GM18868 (cell line): Measurements from ENCODE around the gene JMY.

Experiments used
- ATAC-seq: cut with Tn5 transposase; IDR thresholded peaks from one replicate; pipeline ENCODE4 v1.9.1; 2021; ENCODE audit warnings: mild to moderate bottlenecking, moderate library complexity; ENCODE audit not compliant: unreplicated experiment

The JMY gene

GRCh38 chr5:79285833-79286232, 49.9 kb downstream of the JMY start:
- ATAC-seq = no peak

DNA sequence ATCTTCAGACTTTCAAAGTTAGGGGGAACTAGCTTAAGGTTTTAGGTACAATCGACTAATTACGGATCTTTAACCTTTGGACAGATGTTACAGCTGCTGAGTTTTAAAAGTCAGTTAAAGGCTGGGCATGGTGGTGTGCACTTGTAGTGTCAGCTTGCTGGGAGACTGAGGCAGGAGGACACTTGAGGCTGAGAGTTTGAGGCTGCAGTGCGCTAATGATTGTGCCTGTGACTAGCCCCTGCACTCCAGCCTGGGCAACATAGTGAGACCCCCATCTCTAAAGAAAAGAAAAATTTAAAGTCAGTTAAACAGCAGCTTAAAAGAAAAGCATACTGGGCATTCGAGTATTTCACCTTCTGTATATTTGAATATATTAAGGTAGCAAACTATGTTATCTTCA, 51.4 kb downstream of the JMY start:
- no peak for ATAC-seq

GRCh38 chr5:79287907-79288306, 52.0 kb downstream of the JMY start:
- ATAC-seq = no peak

DNA sequence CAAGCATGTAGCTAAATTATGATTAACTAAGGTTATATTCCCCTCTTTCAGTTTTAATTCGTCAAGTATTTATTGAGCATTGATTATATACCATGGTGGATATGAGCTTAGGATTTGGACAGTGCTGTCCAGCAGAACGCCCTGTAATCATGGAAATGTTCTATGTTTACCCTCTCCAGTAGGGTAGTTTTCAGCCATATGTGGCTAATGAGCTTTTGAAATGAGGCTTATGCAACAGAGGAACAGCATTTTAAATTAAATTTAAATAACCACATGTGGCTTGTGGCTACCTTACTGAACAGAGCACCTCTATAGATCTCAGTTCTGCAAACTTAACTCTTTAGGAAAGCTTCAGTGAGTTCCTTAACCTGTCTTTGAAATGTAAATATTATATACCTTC, 59.1 kb downstream of the JMY start:
- ATAC-seq = no peak

GRCh38 chr5:79297661-79298060, 61.7 kb downstream of the JMY start:
- ATAC-seq = no peak

DNA sequence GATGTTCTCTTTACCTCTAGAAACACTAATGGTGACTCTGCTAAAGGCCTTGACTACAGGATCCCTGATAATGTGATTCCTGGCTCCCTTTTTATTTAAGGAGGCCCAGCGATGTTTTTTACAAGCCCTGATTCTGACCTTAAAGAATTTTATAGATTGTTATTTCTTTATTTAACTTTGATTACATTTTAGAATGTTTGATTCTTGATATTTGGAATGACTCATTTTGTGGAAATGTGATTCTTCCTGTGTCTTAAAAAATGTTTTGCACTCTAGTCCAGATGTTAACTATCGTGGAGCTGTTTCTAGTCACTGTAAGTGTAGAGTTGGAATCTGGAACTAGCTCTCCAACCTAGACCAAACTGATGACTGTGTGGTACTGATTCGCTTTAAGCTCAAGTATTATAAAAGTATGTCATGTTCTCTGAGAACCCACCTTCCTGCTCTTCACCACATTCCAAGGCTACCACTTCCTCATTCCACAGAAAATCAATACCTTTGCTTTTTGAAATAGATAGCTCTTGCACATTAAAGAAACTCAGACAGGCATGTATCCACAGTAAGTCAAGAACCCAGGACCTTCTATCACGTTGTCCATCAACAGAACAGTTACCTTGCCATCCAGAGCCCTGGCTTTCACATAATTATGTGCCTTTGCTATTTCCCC, 65.2 kb downstream of the JMY start:
- ATAC-seq = no peak

- no peak for ATAC-seq
Measured at GRCh38 chr5:79302454-79302853, 66.5 kb downstream of the JMY start.

DNA sequence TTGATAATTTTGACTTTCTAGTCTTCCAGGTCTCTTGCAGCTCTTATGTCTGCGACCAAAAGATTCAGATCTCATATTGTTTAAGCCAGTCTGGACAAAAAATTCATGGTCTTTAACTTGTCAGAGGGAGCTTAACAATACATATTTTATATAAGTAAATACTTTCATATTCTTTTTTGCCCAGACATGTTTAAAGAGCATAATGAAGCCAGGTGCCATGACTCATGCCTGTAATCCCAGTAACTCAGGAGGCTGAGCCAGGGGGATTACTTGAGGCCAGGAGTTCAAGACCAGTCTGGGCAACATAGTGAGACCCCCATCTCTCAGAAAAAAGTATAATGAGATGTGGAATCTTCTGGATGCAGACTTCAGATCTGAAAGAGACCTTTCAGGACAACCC, 69.8 kb downstream of the JMY start:
- ATAC-seq = no peak

- ATAC-seq = no peak
Measured at GRCh38 chr5:79318935-79319614, 83.1 kb downstream of the JMY start.

- ATAC-seq = no peak
Measured at GRCh38 chr5:79329453-79329852, 93.5 kb downstream of the JMY start.

DNA sequence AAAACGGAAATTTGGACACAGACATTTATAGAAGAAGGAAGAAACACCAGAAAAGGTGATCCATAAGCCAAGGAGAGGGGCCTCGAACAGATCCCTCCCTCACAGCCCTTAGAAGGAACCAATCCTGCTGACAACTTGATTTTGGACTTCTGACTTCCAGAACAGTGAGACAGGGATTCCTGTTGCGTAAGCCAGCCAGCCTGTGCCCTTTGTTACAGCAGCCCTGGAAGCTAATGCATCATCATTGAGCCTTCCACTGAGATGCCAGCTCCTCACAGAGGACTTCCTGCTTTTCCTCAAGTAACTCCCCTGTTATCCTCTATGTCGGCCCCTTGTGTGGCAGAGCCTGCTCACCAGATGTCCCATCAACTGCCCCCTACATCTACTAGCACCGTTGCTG, 94.1 kb downstream of the JMY start:
- ATAC-seq = no peak

DNA sequence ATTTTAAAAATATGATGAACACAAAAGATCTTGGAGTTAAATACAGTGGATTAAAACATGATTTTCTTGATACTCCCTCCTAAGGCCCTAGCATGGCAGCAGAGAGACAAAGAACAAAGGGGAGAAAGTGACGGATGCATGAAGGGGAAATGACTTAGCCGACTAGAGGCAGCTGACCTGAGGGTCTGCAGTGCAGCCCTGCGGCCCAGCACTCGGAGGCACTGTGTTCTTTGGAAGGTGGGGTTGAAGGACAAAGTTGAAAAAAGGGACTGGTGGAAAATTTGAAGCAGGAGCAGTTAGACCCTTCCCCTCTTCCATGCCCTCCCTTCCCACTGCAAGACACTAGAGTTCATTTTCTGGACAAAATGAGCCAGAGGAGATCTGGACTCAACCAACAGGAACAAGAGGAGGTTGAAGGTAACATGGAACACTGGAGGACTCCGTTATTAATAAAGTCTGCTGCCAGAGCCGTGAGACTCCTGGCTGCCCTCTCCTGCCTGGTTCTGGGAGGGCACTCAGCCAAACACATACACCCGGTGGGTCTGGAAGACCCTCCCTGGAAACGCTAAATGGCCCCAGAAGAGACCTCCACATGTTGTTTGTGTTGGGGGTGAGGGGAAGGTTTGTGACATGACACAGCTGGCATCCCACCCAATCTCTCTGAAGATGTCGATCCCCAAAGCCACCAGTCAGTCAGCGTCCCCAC, 98.1 kb downstream of the JMY start:
- no peak for ATAC-seq

DNA sequence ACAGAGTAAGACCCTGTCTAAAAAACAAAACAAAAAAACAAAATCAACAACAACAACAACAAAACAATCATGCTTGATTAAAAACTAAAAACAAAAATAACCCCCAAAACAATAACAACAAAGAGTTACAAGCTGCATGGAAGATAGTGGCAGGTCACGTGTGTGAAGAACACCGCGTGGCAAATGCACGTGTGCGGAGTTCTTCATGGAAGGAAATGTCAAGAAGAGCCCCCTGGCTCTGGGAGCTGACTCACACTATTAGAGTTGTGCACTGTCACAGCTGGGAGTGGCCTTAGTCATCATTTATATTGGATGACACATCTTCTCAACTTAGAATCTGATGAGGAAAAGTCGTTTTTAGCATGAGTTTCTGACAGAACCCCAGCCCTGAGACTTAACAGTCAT, 110.5 kb downstream of the JMY start:
- no peak for ATAC-seq

DNA sequence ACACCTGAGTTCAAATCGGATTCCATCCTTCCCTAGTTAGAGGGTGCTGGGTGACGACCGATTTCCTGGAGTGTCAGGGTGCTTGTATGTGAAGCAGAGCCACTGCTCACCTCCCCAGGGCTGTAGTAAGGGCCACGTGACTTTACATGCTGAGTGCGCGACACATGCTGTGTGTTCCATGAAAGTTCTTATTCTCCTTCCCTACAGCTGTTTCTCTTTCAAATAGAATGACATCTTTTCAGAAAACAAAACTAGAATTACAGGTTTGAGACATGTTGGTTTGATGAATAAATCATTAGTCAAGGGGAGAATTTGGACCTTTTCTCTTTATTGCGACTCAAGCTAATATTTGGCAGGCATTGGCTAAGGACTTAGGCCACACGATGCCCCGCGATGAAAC, 113.1 kb downstream of the JMY start:
- no peak for ATAC-seq

DNA sequence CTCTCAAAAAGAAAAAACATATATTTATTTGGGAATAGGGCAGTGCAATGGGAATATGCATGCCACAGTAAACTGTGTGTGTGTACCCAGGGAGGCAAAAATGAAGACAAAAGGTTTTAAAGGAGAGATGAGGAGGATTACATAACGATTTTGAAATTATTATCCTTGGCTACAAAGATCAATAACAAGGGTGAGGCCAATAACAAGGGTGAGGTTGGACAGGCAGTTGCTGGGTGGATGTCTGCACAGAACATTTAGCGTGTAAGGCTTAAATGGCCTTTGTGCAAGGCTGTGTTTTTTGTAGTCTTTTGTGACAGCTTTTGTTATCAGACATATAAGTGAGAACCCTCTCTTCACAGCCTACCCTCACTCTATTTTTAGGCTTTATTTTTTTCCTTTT, 114.0 kb downstream of the JMY start:
- ATAC-seq = no peak

DNA sequence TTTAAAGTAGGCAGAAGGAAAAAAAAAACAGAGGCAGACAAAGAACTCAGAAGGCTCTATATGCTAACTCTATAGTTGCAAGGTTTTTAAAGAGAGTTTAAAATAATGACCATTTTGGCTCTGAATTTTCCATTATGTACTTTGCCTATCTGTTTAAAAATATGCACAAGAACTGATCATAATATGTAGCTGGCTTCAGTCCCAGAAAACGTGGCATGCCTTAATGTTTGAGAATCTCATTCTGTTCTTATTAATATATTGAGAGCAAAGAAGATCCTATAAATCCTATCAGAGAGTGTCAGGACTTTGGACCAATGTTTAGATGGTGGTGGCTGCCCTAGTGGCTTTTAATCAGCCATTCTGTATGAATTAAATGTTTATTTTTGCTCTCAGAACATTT, 121.5 kb downstream of the JMY start:
- ATAC-seq = no peak
